Brain microvascular endothelial cell (primary cell): ENCODE data around the gene EEFSEC.

Source experiments
- DNase-seq: peaks from one replicate; pipeline ENCODE4 v3.0.0-alpha.2; 2020
- H3K27ac ChIP-seq: fragments of 250-450 bp; sonication (Bioruptor Pico); 2 replicates; pipeline ENCODE4 v1.5.1; 2020; ENCODE audit warnings: mild to moderate bottlenecking, moderate library complexity
- H3K27me3 ChIP-seq: fragments of 250-450 bp; sonication (Bioruptor Pico); replicated peaks from 2 replicates; pipeline ENCODE4 v1.5.1; 2020; ENCODE audit warnings: mild to moderate bottlenecking
- H3K36me3 ChIP-seq: fragments of 250-450 bp; sonication (Bioruptor Pico); replicated peaks from 2 replicates; pipeline ENCODE4 v1.5.1; 2020; ENCODE audit warnings: mild to moderate bottlenecking
- H3K4me3 ChIP-seq: 2 replicates; pipeline ENCODE4 v1.5.1; 2011; ENCODE audit warnings: low read depth, mild to moderate bottlenecking, control low read depth, low read length, moderate library complexity
- in situ Hi-C: cut with HindIII; loops from 2 replicates; pipeline ENCODE4 v1.10.0; 2017; ENCODE audit warnings: low sequenced_read_pairs, low pct_ligation_motif_present
- TF ChIP-seq, protein P1 (sequence below): IDR thresholded peaks from 2 replicates; pipeline ENCODE4 v1.5.1; 2011; ENCODE audit warnings: low read depth, mild to moderate bottlenecking, moderate library complexity, low read length, control low read depth, inconsistent platforms; ENCODE audit errors: missing control alignments

The EEFSEC gene

GRCh38 chr3:128395500-128396162 is 242.3 kb downstream of the EEFSEC start:
- TF ChIP-seq, protein P1, sequence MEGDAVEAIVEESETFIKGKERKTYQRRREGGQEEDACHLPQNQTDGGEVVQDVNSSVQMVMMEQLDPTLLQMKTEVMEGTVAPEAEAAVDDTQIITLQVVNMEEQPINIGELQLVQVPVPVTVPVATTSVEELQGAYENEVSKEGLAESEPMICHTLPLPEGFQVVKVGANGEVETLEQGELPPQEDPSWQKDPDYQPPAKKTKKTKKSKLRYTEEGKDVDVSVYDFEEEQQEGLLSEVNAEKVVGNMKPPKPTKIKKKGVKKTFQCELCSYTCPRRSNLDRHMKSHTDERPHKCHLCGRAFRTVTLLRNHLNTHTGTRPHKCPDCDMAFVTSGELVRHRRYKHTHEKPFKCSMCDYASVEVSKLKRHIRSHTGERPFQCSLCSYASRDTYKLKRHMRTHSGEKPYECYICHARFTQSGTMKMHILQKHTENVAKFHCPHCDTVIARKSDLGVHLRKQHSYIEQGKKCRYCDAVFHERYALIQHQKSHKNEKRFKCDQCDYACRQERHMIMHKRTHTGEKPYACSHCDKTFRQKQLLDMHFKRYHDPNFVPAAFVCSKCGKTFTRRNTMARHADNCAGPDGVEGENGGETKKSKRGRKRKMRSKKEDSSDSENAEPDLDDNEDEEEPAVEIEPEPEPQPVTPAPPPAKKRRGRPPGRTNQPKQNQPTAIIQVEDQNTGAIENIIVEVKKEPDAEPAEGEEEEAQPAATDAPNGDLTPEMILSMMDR = no peak
- in situ Hi-C loops = no loop called here
- Histone ChIP-seq H3K4me3 (no peak overlapping the region), H3K27ac (no peak overlapping the region), H3K36me3 (no peaks in the 10 kb centered on the region), H3K27me3 (no peaks in the 10 kb centered on the region)
- peak; percentile 22 for DNase-seq

DNA sequence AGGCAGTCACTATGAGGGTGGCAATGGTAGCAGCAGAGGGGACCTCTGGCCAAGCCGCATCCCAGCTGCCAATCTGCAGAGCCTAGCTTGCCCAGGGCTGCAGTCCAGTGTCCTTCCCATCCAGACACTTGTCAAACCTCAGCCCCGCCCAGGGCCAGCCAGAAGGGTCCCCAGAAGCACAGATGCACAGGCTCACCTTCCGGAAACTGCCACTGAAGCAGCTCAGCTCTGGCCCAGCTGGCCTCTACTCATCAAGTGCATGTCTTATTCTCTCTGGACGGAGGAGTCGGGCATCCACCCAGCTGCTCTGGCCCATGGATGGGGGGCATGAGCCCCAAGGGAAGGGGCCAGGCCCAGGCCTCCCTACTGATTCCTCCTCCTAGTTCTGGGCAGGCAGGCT is 244.2 kb downstream of the EEFSEC start:
- no peak overlapping the region for H3K27ac ChIP-seq
- no peak for DNase-seq
- no peak overlapping the region for H3K4me3 ChIP-seq
- H3K27me3 ChIP-seq = no peaks in the 10 kb centered on the region
- no peaks in the 10 kb centered on the region for H3K36me3 ChIP-seq
- in situ Hi-C loops = no loop called here
- TF ChIP-seq, protein P1 = no peak

- TF ChIP-seq, protein P1 = no peak
- in situ Hi-C loops = no loop called here
- DNase-seq = no peak
- H3K36me3 ChIP-seq = no peaks in the 10 kb centered on the region
- H3K27ac ChIP-seq = no peak overlapping the region
- H3K27me3 ChIP-seq = no peaks in the 10 kb centered on the region
- no peak overlapping the region for H3K4me3 ChIP-seq
Observed at GRCh38 chr3:128398586-128398985, 245.3 kb downstream of the EEFSEC start.

GRCh38 chr3:128399221-128399915 is 246.1 kb downstream of the EEFSEC start:
- H3K4me3 ChIP-seq = no peak overlapping the region
- DNase-seq = no peak
- no peaks in the 10 kb centered on the region for H3K36me3 ChIP-seq
- no peaks in the 10 kb centered on the region for H3K27me3 ChIP-seq
- TF ChIP-seq, protein P1 = no peak
- in situ Hi-C loops = no loop called here
- no peak overlapping the region for H3K27ac ChIP-seq

- Histone ChIP-seq H3K27ac (no peak overlapping the region), H3K36me3 (no peaks in the 10 kb centered on the region), H3K27me3 (no peaks in the 10 kb centered on the region), H3K4me3 (no peak overlapping the region)
- in situ Hi-C loops = no loop called here
- DNase-seq = no peak
- TF ChIP-seq, protein P1 = no peak
Observed at GRCh38 chr3:128400671-128401070, 247.4 kb downstream of the EEFSEC start.

DNA sequence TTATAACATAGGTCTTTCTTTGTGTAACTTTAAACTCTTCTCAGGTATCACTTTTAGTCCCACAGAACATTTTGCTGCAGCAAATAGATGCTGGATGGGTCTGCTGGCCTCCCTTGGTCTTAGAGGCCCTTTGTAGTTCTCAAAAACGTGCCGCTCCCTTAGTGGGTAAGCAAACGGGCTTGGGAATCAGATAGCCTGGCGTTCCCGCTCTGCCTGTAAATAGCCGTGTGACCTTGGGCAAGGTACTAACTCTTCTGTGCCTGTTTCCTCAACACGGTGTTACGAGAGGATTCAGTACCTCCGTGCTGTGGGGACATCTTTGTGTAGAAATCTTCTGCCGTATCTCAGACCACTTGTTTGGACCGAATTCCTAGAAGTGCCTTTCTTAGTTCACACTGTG is 249.0 kb downstream of the EEFSEC start:
- no peaks in the 10 kb centered on the region for H3K27me3 ChIP-seq
- TF ChIP-seq, protein P1 = no peak
- in situ Hi-C loops = no loop called here

More for the DNA sequence above, 249.0 kb downstream of the EEFSEC start:
- H3K27ac ChIP-seq = no peak overlapping the region
- DNase-seq = no peak
- H3K36me3 ChIP-seq = no peaks in the 10 kb centered on the region
- no peak overlapping the region for H3K4me3 ChIP-seq
